ENCODE results near the gene DLG1. TPM values are rescaled to one million over a fixed set of nuclear protein-coding genes. Genes with fewer than 3 reads are reported as not detected.

Gene DLG1
- total RNA-seq, 1 donor from 2014 or later = 115 TPM

DNA sequence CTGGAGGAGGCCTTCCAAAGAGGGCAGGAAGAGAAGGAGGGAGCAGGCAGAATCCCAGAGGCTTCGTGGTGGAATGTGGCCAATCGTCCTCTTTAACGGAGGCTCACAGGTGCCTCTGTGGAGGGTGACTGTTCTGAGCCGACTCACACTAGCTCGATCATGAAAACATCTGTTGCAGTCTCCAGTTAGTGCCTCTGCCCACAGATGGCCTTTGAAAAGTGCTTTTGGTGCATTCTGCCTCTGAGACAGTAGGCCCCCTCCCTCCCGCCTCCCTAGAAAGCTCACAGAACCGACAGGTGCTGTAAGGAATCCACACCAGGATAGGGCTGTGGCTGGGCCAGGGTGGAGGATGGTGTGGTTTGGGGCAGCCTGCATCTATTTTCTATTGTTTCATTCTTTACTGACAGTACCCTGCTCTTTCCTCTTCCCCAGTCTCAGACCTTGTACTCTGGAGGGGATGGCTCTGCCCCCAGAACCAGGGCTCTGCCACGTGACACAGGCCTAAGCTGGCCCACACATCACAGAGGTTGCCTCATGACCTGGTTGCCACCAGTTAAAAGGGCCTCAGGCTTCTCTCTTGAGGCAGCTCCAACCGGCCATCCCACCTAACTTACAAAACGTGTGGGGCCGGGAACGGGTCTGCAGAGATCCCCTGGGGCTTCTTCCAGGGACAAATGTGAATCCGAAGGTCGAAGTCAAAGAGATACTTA, 302.6 kb downstream of the DLG1 start:
- intact Hi-C loops (cut with DNase I) = no loop called here
- H3K27ac ChIP-seq = peak overlapping the region; percentile 53

DNA sequence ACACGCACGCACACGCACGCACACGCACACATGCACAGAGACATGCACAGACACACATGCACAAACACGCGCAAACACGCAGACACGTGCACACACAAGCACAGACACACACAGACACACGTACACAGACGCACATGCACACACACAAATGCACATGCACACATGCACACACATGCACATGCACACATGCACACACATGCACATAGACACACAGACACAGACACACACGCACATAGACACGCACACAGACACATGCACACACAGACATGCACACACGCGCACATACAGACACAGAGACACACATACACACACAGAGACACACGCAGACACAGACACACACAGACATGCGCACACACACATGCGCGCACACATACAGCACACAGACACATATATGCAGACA, 303.4 kb downstream of the DLG1 start:
- TF ChIP-seq, protein P1, sequence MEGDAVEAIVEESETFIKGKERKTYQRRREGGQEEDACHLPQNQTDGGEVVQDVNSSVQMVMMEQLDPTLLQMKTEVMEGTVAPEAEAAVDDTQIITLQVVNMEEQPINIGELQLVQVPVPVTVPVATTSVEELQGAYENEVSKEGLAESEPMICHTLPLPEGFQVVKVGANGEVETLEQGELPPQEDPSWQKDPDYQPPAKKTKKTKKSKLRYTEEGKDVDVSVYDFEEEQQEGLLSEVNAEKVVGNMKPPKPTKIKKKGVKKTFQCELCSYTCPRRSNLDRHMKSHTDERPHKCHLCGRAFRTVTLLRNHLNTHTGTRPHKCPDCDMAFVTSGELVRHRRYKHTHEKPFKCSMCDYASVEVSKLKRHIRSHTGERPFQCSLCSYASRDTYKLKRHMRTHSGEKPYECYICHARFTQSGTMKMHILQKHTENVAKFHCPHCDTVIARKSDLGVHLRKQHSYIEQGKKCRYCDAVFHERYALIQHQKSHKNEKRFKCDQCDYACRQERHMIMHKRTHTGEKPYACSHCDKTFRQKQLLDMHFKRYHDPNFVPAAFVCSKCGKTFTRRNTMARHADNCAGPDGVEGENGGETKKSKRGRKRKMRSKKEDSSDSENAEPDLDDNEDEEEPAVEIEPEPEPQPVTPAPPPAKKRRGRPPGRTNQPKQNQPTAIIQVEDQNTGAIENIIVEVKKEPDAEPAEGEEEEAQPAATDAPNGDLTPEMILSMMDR (IDR thresholded peaks at IDR 0.05) = no peak
- TF ChIP-seq POLR2AphosphoS5 (IDR thresholded peaks at IDR 0.05; ENCODE audit: insufficient read depth in 1 of 2, low read depth in 1 of 2) (no peak), POLR2A (IDR thresholded peaks at IDR 0.05) (no peak)
- H3K4me3 ChIP-seq = no peak overlapping the region
- H3K4me1 ChIP-seq = no peaks in the 10 kb centered on the region
- no peak for DNase-seq (ENCODE audit: extremely low spot score in 2 of 2)
- no peak overlapping the region for H3K27ac ChIP-seq
- H3K9me3 ChIP-seq = no peaks in the 10 kb centered on the region
- H3K27me3 ChIP-seq = no peaks in the 10 kb centered on the region
- intact Hi-C loops (cut with DNase I) = no loop called here
- H3K36me3 ChIP-seq = no peaks in the 10 kb centered on the region

More for the DNA sequence above, 302.6 kb downstream of the DLG1 start:
- Histone ChIP-seq H3K9me3 (no peaks in the 10 kb centered on the region), H3K36me3 (no peaks in the 10 kb centered on the region), H3K4me1 (no peaks in the 10 kb centered on the region), H3K27me3 (no peaks in the 10 kb centered on the region), H3K4me3 (no peak overlapping the region)
- TF ChIP-seq, protein P1 (IDR thresholded peaks at IDR 0.05) = no peak
- TF ChIP-seq POLR2A (IDR thresholded peaks at IDR 0.05) (no peak), POLR2AphosphoS5 (IDR thresholded peaks at IDR 0.05; ENCODE audit: insufficient read depth in 1 of 2, low read depth in 1 of 2) (no peak)
- DNase-seq (ENCODE audit: extremely low spot score in 2 of 2) = no peak

DNA sequence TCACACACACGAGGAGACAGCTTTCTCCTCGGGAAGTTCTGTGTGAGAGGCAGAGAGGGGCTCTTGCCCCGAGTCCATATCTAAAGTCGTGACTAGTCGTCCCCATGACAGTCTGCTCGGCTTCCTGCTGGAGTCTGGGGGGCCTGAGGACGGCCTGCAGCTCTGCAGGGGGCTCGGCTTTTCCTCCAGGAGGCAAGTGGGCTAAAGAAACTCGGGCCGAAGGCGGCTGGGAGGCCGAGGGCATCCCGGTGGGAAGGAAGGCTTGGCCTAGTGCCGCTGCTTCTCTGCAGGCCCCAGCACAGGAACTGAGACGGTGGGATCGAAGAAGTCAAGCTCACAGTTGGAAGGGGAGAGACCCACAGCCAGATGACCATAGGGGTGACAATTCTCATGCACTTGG, 304.4 kb downstream of the DLG1 start:
- intact Hi-C loops (cut with DNase I) = no loop called here
- DNase-seq (ENCODE audit: extremely low spot score in 2 of 2) = no peak
- Histone ChIP-seq H3K9me3 (no peaks in the 10 kb centered on the region), H3K4me3 (no peak overlapping the region), H3K4me1 (no peaks in the 10 kb centered on the region), H3K27me3 (no peaks in the 10 kb centered on the region), H3K36me3 (no peaks in the 10 kb centered on the region), H3K27ac (no peak overlapping the region)
- TF ChIP-seq POLR2A (IDR thresholded peaks at IDR 0.05) = no peak
- no peak for TF ChIP-seq POLR2AphosphoS5 (IDR thresholded peaks at IDR 0.05; ENCODE audit: insufficient read depth in 1 of 2, low read depth in 1 of 2)

Small RNA genes lying within 50 kb of the gene (microRNA-seq; reads per million reads assigned to microRNA genes)
- not detected for gene MIR4797 (ENCODE audit: borderline number of aligned reads, borderline replicate concordance)

Small RNA genes lying within 50 kb of the gene (small RNA-seq; reads per million reads assigned to genes)
- gene MIR4797 = not detected
